Prostate gland (tissue), 2 donors: ENCODE results near the gene NSF. TPM values are rescaled to one million over a fixed set of nuclear protein-coding genes. Genes with fewer than 3 reads are reported as not detected.
"Not testable (repeated sequence)": the region's sequence is repeated elsewhere in the genome, so short reads cannot be mapped to it uniquely, and the experiment has no call there.

Experiments
- DNase-seq: peaks from one replicate; pipeline ENCODE4 v3.0.0-alpha.2; 2019; ENCODE audit warnings: low spot score
- H3K27ac ChIP-seq, 2 donors: fragments of 200-600 bp; sonication (generic); 2 replicates each; pipeline ENCODE4 v1.5.1; 2017 to 2019
- H3K27me3 ChIP-seq: fragments of 200-600 bp; sonication (generic); replicated peaks from 2 replicates; pipeline ENCODE4 v1.5.1; 2019; ENCODE audit not compliant: insufficient read depth
- H3K36me3 ChIP-seq, 2 donors: fragments of 200-600 bp; sonication (generic); 1 replicate in 1 of 2; 2 replicates in 1 of 2; pipeline versions ENCODE4 v1.5.1 to v1.8.1; 2017 to 2019
- H3K4me1 ChIP-seq: fragments of 200-600 bp; sonication (generic); replicated peaks from 2 replicates; pipeline ENCODE4 v1.5.1; 2019
- H3K4me3 ChIP-seq, 2 donors: fragments of 200-600 bp; sonication (generic); 2 replicates each; pipeline ENCODE4 v1.5.1; 2017 to 2019
- H3K9me3 ChIP-seq: fragments of 200-600 bp; sonication (generic); 2 replicates; pipeline ENCODE4 v1.5.1; 2017
- POLR2A ChIP-seq: fragments of 450-650 bp; IDR thresholded peaks from one replicate; pipeline ENCODE4 v1.6.1; 2016; ENCODE audit warnings: antibody characterized with exemption, mild to moderate bottlenecking
- POLR2AphosphoS5 ChIP-seq: sonication (generic); formaldehyde crosslinking; IDR thresholded peaks from one replicate; pipeline ENCODE4 v1.6.1; 2017; ENCODE audit warnings: antibody characterized with exemption
- WGBS: methylation state at CpG from one replicate; pipeline ENCODE4 v1.1.5; 2018; 5-methylcytosine and 5-hydroxymethylcytosine counted together
- intact Hi-C: fragments of 100-400 bp; cut with DNase I; formaldehyde crosslinking; loops from one replicate; pipeline ENCODE4 v1.14.2; 2022
- total RNA-seq, 2 donors: library from RNA; depleted of rRNA; stranded (reverse); fragments of >200 nt; gene quantifications; one replicate each; pipeline ENCODE4 v1.1.0, GENCODE V29; 2016
- TF ChIP-seq, protein P1 (sequence below), 4 experiments: fragments of 200-600 bp in 2 of 4; fragments of 450-650 bp in 2 of 4; sonication (generic) in 2 of 4; IDR thresholded peaks; 1 replicate in 3 of 4; 2 replicates in 1 of 4; pipeline ENCODE4 v1.5.1; 2016 to 2019; ENCODE audit warnings: antibody characterized with exemption in 4 of 4, mild to moderate bottlenecking in 2 of 4, moderate library complexity in 2 of 4

Gene NSF
- total RNA-seq, 2 donors from 2014 or later, result 24.7 to 48.1 TPM

DNA sequence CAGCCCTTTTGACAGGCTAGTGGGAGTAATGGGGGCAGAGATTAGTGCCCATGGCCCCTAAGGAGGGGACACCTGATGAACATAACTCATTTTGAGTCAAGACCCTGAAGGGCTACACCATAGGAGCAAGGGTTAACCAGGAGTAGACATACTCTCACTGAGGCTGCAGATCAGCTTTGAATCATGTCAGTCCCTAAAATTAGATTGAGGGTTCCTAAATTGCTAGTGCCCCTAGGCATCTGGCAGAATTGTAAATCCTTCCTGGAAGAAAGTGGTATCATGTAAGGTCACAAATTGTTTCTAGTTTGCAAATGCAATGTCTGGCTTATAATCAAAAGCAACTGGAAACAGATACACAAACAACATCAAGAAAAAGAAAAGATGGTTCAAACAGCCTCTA, 87.3 kb downstream of the NSF start:
- H3K4me3 ChIP-seq, H3K27ac ChIP-seq, H3K4me1 ChIP-seq, H3K36me3 ChIP-seq, H3K27me3 ChIP-seq, DNase-seq, H3K9me3 ChIP-seq, intact Hi-C loops: not testable (repeated sequence)

DNA sequence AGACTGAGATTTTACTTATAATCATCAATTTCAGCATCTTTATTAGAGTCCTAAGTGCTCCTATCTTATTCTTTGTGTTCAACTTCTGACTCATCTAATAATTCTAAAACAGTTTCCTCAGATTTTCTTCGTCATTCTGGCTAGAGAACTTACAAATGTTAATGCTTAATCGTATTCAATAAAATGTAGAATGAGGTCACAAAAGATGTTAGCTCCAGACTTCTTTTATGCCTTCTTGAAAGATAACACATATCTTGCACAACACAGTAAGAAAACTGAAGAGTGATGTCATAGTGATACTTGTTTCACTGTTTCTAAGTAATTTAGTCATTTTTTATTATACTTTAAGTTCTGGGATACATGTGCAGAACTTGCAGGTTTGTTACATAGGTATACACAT, 93.2 kb downstream of the NSF start:
- H3K36me3 ChIP-seq, H3K27me3 ChIP-seq, H3K4me3 ChIP-seq, H3K4me1 ChIP-seq, H3K9me3 ChIP-seq, DNase-seq, H3K27ac ChIP-seq, intact Hi-C loops: not testable (repeated sequence)
- no CpG with 5 or more reads among the region's 2 CpGs for WGBS

DNA sequence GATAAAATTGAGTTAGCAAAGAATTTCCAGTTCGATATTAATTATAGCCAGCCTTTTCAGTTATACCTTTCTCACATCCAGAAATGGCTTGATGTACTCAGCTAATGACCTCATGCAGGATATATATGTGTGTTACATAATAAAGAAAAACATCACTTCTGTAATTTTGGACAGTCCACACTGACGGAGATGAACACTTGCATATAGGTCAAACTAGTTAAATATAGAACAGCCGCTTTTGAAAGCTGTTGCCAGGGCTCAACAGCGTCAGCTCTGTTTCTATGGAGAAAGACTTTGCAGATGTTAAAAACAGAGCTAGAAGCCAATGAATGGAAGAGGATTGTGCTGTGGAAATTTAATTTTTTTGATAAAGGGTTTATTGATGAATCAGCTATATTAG, 94.8 kb downstream of the NSF start:
- H3K4me1 ChIP-seq, H3K4me3 ChIP-seq, intact Hi-C loops, H3K36me3 ChIP-seq, H3K27me3 ChIP-seq, H3K9me3 ChIP-seq, H3K27ac ChIP-seq, DNase-seq: not testable (repeated sequence)
- WGBS, result 98% methylated on average over 4 of the region's 4 CpGs

DNA sequence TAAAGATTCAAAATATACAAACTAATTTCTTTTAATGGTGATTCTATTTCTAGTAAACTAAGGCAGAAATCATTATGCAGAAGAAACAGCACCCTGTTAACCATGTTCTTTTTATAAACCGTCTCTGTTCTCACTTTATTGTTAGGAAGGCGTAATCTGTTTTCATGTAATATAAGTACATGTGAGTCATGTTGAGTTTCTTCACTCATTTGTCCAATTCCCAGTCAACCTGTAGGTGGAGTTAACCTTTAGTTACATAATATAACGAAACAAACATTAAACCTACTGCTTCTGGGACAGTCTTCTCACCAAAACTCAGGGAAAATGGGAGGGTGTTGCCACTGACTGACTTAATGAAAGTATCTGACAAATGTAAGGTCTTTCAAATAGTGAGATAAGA, 101.7 kb downstream of the NSF start:
- WGBS, result 67% methylated on average over 1 of the region's 3 CpGs
- H3K4me1 ChIP-seq, H3K4me3 ChIP-seq, H3K36me3 ChIP-seq, H3K27me3 ChIP-seq, DNase-seq, H3K9me3 ChIP-seq, intact Hi-C loops, H3K27ac ChIP-seq: not testable (repeated sequence)

DNA sequence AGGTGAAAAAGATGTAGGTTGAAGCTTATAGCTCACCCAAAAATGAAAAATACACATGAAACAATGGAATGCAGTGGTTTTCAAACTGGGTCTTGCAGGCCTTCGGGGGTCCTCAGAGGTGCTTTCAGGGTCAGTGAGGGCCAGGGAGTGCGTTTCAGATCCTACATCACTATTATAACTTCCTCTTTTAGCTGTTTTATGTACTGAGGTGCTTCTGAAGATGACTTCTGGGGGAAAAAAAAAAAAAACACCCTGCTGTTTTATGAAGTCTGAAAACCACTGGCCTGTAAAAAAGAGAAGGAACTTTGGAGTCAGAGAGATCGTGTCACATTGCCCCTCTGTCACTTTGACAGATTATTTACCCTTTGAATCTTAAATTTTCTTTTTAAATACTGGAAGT, 102.8 kb downstream of the NSF start:
- H3K9me3 ChIP-seq, H3K36me3 ChIP-seq, H3K4me3 ChIP-seq, H3K27me3 ChIP-seq, intact Hi-C loops, DNase-seq, H3K27ac ChIP-seq, H3K4me1 ChIP-seq: not testable (repeated sequence)
- WGBS, result 68% methylated on average over 3 of the region's 3 CpGs

DNA sequence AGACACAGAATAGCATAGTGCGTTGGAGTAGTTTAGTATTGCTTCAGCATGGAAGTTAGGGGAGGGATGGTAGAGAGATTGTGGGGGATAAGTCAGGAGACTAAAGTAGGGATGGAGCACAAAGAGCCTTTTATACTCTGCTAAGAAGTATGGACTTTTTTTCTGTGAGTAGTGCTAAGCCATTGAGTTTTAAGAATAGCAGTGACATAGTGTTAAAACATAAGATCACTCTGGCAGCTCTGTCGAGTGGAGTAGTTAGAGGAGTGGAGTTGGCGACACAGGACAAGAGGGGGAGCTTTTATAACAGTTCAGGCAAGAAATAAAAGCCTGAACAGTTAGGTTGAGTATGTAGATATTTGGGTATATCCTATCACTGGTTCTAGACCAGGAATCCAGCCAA, 106.1 kb downstream of the NSF start:
- H3K4me1 ChIP-seq, H3K9me3 ChIP-seq, intact Hi-C loops, H3K27me3 ChIP-seq, DNase-seq, H3K27ac ChIP-seq, H3K4me3 ChIP-seq, H3K36me3 ChIP-seq: not testable (repeated sequence)
- no CpG with 5 or more reads among the region's 3 CpGs for WGBS

DNA sequence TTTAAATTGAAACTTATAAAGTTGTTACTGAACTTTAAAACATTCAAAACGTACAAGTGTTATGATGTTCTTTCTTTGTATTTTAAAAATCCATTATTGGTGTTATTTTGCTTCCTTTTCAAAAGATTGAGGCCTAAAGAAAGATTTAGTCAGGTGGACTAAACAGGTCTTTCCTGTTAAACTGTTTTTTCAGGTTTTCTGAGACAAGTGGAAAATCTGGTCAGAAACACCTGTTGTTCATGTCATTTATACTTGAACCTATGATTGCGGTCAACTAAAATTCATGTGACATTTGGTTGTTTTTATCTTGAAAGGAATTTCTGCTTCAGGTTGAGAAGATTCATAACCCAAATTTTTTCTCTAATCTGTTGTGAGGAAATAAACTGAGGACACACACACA, 108.5 kb downstream of the NSF start:
- H3K4me1 ChIP-seq, H3K27ac ChIP-seq, H3K36me3 ChIP-seq, H3K27me3 ChIP-seq, H3K4me3 ChIP-seq, H3K9me3 ChIP-seq, DNase-seq, intact Hi-C loops: not testable (repeated sequence)
- no CpG with 5 or more reads among the region's 2 CpGs for WGBS

DNA sequence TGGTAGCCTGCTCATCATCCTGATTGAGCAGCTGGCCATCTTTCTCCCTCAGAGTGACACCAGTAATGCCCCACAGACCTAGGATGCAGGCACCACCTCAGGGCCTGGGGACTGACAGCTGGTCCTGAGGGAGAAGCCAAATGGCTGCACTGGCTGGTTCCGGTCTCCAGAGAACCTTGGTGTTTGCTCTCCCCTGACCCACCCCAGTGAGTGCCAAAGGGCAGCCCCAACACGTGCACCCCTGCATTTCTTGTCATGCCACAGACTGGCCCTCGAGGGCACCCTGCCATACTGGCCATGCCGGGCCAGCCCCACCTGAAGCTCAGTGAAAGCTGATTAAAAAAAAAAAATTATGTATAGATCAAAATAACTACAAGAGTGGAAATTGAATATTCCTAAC, 127.5 kb downstream of the NSF start:
- Histone ChIP-seq H3K9me3 (no peaks in the 10 kb centered on the region), H3K4me3 (no peak overlapping the region), H3K4me1 (no peaks in the 10 kb centered on the region), H3K27me3 (no peaks in the 10 kb centered on the region), H3K27ac (no peak overlapping the region), H3K36me3 (no peaks in the 10 kb centered on the region)
- WGBS, result 95% methylated on average over 4 of the region's 4 CpGs
- intact Hi-C loops, result no loop called here
- TF ChIP-seq POLR2AphosphoS5 (no peak), POLR2A (no peak)
- TF ChIP-seq, protein P1, sequence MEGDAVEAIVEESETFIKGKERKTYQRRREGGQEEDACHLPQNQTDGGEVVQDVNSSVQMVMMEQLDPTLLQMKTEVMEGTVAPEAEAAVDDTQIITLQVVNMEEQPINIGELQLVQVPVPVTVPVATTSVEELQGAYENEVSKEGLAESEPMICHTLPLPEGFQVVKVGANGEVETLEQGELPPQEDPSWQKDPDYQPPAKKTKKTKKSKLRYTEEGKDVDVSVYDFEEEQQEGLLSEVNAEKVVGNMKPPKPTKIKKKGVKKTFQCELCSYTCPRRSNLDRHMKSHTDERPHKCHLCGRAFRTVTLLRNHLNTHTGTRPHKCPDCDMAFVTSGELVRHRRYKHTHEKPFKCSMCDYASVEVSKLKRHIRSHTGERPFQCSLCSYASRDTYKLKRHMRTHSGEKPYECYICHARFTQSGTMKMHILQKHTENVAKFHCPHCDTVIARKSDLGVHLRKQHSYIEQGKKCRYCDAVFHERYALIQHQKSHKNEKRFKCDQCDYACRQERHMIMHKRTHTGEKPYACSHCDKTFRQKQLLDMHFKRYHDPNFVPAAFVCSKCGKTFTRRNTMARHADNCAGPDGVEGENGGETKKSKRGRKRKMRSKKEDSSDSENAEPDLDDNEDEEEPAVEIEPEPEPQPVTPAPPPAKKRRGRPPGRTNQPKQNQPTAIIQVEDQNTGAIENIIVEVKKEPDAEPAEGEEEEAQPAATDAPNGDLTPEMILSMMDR (IDR thresholded peaks at IDR 0.05), result no peak
- no peak for DNase-seq

DNA sequence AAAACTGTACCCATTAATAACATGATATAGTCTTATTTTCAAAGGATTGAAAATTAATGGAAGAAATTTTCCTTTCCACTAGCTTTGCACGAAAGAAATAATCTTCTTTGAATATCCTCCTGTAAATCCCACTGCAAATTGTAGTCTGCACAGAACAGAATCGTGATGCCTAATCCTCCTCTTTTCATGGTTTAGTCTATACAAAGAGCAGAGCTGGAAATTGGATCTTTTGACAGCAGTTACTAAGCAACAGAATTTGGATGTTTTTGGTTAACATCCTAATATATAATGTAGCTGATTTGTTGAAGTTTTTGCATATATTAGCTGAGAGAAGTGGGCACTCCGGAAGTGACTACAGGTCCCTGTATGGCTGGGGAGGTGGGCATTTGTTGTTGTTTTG, 129.4 kb downstream of the NSF start:
- no peak overlapping the region for H3K27ac ChIP-seq
- DNase-seq, result no peak
- H3K4me3 ChIP-seq, result no peak overlapping the region
- no peaks in the 10 kb centered on the region for H3K9me3 ChIP-seq
- intact Hi-C loops, result loop anchor here (10.0 kb wide), 1 partner anchor 65 kb away; no protein-coding TSS in a partner anchor
- WGBS, result 43% methylated on average over 3 of the region's 3 CpGs
- no peaks in the 10 kb centered on the region for H3K36me3 ChIP-seq
- H3K27me3 ChIP-seq, result no peaks in the 10 kb centered on the region
- TF ChIP-seq POLR2A (no peak), POLR2AphosphoS5 (no peak)
- TF ChIP-seq, protein P1 (IDR thresholded peaks at IDR 0.05), result no peak
- H3K4me1 ChIP-seq, result no peaks in the 10 kb centered on the region
